D721Med (cell line): ENCODE data around the gene CAMK1D.

Experiments used
- DNase-seq: peaks from one replicate; pipeline ENCODE4 v3.0.0; 2011; ENCODE audit warnings: low spot score; ENCODE audit not compliant: insufficient read length
- FAIRE-seq: peaks from 2 replicates; lab custom pipeline; 2011; peaks lifted over from hg19 to GRCh38; lab: Jason Lieb, UNC
- CTCF ChIP-seq: IDR thresholded peaks from 2 replicates; pipeline ENCODE4 v1.5.1; 2012; ENCODE audit warnings: mild to moderate bottlenecking, control low read depth; ENCODE audit not compliant: insufficient read depth; ENCODE audit errors: missing control alignments

CAMK1D gene

GRCh38 chr10:12418000-12418399 lies 68.7 kb downstream of the CAMK1D start:
- FAIRE-seq: no peak
- TF ChIP-seq CTCF: no peak
- no peak for DNase-seq

- DNase-seq (no peak), FAIRE-seq (no peak)
- no peak for TF ChIP-seq CTCF
These were observed 69.4 kb downstream of the CAMK1D start for GRCh38 chr10:12418725-12419261.

GRCh38 chr10:12419262-12419847 lies 70.0 kb downstream of the CAMK1D start:
- DNase-seq: no peak
- no peak for FAIRE-seq
- no peak for TF ChIP-seq CTCF

- no peak for TF ChIP-seq CTCF
- FAIRE-seq: no peak
- no peak for DNase-seq
These were observed 71.3 kb downstream of the CAMK1D start for GRCh38 chr10:12420530-12421120.

- FAIRE-seq (no peak), DNase-seq (no peak)
- TF ChIP-seq CTCF: no peak
These were observed 72.8 kb downstream of the CAMK1D start for GRCh38 chr10:12422189-12422588.

- FAIRE-seq (no peak), DNase-seq (no peak)
- TF ChIP-seq CTCF: no peak
These were observed 74.5 kb downstream of the CAMK1D start for GRCh38 chr10:12423896-12424295.

GRCh38 chr10:12427276-12427675 lies 77.9 kb downstream of the CAMK1D start:
- DNase-seq: no peak
- TF ChIP-seq CTCF: no peak
- FAIRE-seq: no peak
